Measurements from ENCODE around the gene IRS2.

Gene IRS2

DNA sequence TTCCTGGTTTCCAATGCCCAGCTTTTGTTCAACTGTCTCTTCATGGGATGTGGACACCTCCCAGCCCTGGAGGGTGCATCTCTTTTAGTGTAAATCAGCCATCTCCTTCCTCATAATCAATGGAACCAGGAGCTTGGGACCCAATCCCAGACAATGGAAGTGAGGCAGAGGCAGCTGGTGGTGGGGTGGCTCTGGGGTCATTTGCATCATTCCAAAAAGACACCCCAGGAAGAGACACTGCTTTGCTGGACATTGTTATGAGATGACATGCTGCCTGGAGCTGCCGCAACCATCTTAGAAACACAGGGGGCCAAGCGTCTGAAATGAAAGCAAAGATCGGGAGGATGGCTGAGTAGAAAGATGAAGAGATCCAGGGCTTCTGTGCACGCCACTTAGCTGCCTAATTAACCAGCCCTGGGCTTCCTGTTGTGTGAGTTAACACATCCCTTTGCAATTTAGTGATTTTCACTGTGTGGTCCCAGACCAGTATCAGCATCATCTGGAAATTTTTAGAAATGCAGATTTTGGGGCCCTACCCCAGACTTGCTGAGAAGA is 36.1 kb downstream of the IRS2 start:
- H3K9me3 ChIP-seq: peaks cover 0 to 10% (median 0%) of the 10 kb centered on the region in 3 donors
- H3K4me3 ChIP-seq: no peak overlapping the region
- intact Hi-C loops (cut with DNase I; ENCODE audit: low total_unique reads): no loop called here
- H3K36me3 ChIP-seq: peaks cover 32 to 38% (median 36%) of the 10 kb centered on the region in 3 donors
- H3K4me1 ChIP-seq: no peaks in the 10 kb centered on the region
- no peak for DNase-seq
- H3K27me3 ChIP-seq: no peaks in the 10 kb centered on the region
- no peak overlapping the region for H3K27ac ChIP-seq
- TF ChIP-seq, protein P1, sequence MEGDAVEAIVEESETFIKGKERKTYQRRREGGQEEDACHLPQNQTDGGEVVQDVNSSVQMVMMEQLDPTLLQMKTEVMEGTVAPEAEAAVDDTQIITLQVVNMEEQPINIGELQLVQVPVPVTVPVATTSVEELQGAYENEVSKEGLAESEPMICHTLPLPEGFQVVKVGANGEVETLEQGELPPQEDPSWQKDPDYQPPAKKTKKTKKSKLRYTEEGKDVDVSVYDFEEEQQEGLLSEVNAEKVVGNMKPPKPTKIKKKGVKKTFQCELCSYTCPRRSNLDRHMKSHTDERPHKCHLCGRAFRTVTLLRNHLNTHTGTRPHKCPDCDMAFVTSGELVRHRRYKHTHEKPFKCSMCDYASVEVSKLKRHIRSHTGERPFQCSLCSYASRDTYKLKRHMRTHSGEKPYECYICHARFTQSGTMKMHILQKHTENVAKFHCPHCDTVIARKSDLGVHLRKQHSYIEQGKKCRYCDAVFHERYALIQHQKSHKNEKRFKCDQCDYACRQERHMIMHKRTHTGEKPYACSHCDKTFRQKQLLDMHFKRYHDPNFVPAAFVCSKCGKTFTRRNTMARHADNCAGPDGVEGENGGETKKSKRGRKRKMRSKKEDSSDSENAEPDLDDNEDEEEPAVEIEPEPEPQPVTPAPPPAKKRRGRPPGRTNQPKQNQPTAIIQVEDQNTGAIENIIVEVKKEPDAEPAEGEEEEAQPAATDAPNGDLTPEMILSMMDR (IDR thresholded peaks at IDR 0.05): no peak

DNA sequence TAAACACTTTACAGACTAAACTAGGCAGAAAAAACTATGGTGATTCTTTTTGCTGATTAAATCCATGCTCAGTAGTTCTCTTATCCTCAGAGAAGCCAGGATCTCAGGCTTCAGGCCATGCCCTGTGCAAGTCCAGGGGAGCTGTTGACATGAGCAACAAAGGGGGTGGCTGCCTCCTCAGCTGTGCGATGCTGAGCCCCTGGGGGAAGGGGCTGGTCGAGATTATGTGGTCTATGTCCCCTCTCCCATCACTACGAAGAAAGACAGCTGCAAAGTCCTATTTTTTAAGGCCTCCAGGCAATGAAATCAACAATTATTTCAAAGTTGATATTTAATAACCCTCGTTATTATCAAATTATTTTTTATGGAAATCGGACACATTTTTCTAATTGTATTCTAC is 37.0 kb downstream of the IRS2 start:
- H3K4me1 ChIP-seq: peaks cover 0 to under 1% (median 0%) of the 10 kb centered on the region in 4 donors
- no peak overlapping the region for H3K4me3 ChIP-seq
- H3K36me3 ChIP-seq: peaks cover 23 to 29% (median 26%) of the 10 kb centered on the region in 3 donors
- DNase-seq: no peak
- TF ChIP-seq, protein P1 (IDR thresholded peaks at IDR 0.05): no peak
- no peaks in the 10 kb centered on the region for H3K27me3 ChIP-seq
- intact Hi-C loops (cut with DNase I; ENCODE audit: low total_unique reads): no loop called here
- H3K27ac ChIP-seq: no peak overlapping the region
- peaks cover 0 to 10% (median 0%) of the 10 kb centered on the region in 3 donors for H3K9me3 ChIP-seq

DNA sequence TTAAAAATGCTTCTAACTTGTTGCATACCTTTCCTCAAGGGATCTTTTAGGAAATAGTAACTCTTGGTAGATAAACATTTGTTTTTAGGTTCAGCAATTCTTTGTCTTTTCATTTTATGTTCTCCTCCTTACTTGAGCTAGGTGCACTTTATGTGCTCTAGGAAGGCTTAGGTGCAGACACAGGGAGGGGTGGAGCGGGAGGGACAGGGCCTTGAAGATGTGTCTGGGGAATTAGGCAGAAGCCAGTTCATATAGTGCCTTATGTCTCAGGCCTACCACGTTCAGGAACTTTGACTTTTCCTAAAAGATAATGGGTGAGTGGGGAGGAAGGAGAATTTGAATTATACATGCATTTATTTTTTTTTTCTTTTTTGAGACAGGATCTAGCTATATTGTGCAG is 37.7 kb downstream of the IRS2 start:
- intact Hi-C loops (cut with DNase I; ENCODE audit: low total_unique reads): no loop called here
- no peak for DNase-seq
- Histone ChIP-seq H3K27ac (no peak overlapping the region), H3K9me3 (peaks cover 0 to 8% (median 0%) of the 10 kb centered on the region in 3 donors), H3K4me1 (peaks cover 0 to 3% (median 0%) of the 10 kb centered on the region in 4 donors), H3K27me3 (no peaks in the 10 kb centered on the region), H3K36me3 (peaks cover 16 to 22% (median 19%) of the 10 kb centered on the region in 3 donors), H3K4me3 (no peak overlapping the region)
- TF ChIP-seq, protein P1 (IDR thresholded peaks at IDR 0.05): no peak

DNA sequence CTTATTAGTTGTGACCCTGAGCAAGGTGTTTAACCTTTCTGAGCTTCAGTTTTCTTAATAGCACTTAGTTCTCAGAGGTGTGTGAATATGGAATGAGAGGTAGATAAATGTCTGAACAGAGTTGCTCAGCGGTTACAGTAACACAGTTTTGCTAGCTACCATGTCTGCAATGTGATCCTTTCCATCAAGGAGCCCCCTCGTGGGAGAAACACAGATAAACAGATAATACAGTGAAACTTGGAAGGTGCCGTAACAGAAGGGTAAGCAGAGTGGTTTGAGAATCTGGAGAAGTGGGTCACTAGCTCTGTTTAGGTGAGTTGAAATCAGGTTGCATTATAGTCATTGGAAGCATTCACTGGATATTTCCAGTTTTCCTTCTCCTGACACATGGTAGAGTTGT is 38.9 kb downstream of the IRS2 start:
- DNase-seq: no peak
- Histone ChIP-seq H3K4me1 (peaks cover 0 to 3% (median 0%) of the 10 kb centered on the region in 4 donors), H3K27me3 (no peaks in the 10 kb centered on the region), H3K4me3 (no peak overlapping the region), H3K27ac (no peak overlapping the region), H3K36me3 (peaks cover 7 to 10% (median 9%) of the 10 kb centered on the region in 3 donors), H3K9me3 (peaks cover 0 to 7% (median 0%) of the 10 kb centered on the region in 3 donors)
- intact Hi-C loops (cut with DNase I; ENCODE audit: low total_unique reads): no loop called here
- TF ChIP-seq, protein P1 (IDR thresholded peaks at IDR 0.05): no peak

DNA sequence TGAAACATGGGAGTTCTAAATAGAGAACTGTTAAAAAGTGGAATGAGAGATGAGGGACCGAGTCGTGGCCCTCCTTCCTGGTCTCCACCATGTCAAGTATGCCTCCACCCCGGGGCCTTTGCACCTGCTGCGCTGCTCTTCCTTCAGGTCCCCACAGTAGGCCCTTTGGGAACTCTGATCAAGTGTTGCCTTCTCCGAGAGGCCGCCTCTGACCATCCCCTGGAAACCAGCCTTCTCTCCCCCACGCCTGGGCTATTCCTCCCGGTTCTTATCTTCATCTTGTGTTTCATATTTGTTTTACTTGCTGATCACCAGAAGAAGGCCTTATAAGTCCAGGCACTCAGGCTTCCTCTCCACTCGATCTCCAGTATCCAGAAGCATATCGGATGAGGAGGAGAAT is 40.0 kb downstream of the IRS2 start:
- DNase-seq: no peak
- no peak overlapping the region for H3K27ac ChIP-seq
- TF ChIP-seq, protein P1 (IDR thresholded peaks at IDR 0.05): no peak
- intact Hi-C loops (cut with DNase I; ENCODE audit: low total_unique reads): no loop called here
- H3K9me3 ChIP-seq: no peaks in the 10 kb centered on the region
- H3K27me3 ChIP-seq: no peaks in the 10 kb centered on the region
- no peak overlapping the region for H3K4me3 ChIP-seq
- H3K4me1 ChIP-seq: peaks cover 0 to 3% (median 0%) of the 10 kb centered on the region in 4 donors
- peaks cover 0 to 3% (median 0%) of the 10 kb centered on the region in 3 donors for H3K36me3 ChIP-seq

All from tibial artery (tissue), 4 donors.